HG03457 (cell line): ENCODE measurements around the gene ATP6V0C.

Experiments used
- ATAC-seq: cut with Tn5 transposase; IDR thresholded peaks from one replicate; pipeline ENCODE4 v1.9.1; 2021; ENCODE audit warnings: moderate number of reproducible peaks; ENCODE audit not compliant: unreplicated experiment

ATP6V0C gene

GRCh38 chr16:2490190-2491105 lies 23.3 kb upstream of the ATP6V0C start:
- no peak for ATAC-seq

GRCh38 chr16:2492292-2492691 lies 21.5 kb upstream of the ATP6V0C start:
- ATAC-seq, result no peak

- no peak for ATAC-seq
Observed at GRCh38 chr16:2493605-2494004, 20.1 kb upstream of the ATP6V0C start.

GRCh38 chr16:2494616-2495015 lies 19.1 kb upstream of the ATP6V0C start:
- no peak for ATAC-seq

GRCh38 chr16:2495041-2495440 lies 18.7 kb upstream of the ATP6V0C start:
- ATAC-seq, result no peak

GRCh38 chr16:2496223-2497115 lies 17.3 kb upstream of the ATP6V0C start:
- ATAC-seq, result no peak

GRCh38 chr16:2497116-2497630 lies 16.6 kb upstream of the ATP6V0C start:
- ATAC-seq, result no peak

GRCh38 chr16:2497695-2498484 lies 15.9 kb upstream of the ATP6V0C start:
- no peak for ATAC-seq

GRCh38 chr16:2498531-2499253 lies 15.1 kb upstream of the ATP6V0C start:
- no peak for ATAC-seq

- no peak for ATAC-seq
Observed at GRCh38 chr16:2499454-2499853, 14.3 kb upstream of the ATP6V0C start.

- ATAC-seq, result no peak
Observed at GRCh38 chr16:2499890-2500429, 13.8 kb upstream of the ATP6V0C start.

GRCh38 chr16:2500430-2500917 lies 13.3 kb upstream of the ATP6V0C start:
- ATAC-seq, result no peak

GRCh38 chr16:2500918-2501750 lies 12.6 kb upstream of the ATP6V0C start:
- ATAC-seq, result no peak

- ATAC-seq, result no peak
Observed at GRCh38 chr16:2501946-2502895, 11.5 kb upstream of the ATP6V0C start.

GRCh38 chr16:2505695-2506094 lies 8.1 kb upstream of the ATP6V0C start:
- no peak for ATAC-seq

GRCh38 chr16:2507052-2507659 lies 6.6 kb upstream of the ATP6V0C start:
- peak; percentile 39 for ATAC-seq

GRCh38 chr16:2507665-2508064 lies 6.1 kb upstream of the ATP6V0C start:
- ATAC-seq, result no peak
